ENCODE measurements around the gene GXYLT2. TPM values are rescaled to one million over a fixed set of nuclear protein-coding genes. Genes with fewer than 3 reads are reported as not detected.
A peak's percentile ranks its signal among the peaks of the same experiment; 100 is the strongest.

The GXYLT2 gene
- total and polyA plus RNA-seq, 2 of the 13 experiments (the other 11 are each of a cell fraction or from before 2014, with no cell fraction given): 4.3 to 6.9 TPM

DNA sequence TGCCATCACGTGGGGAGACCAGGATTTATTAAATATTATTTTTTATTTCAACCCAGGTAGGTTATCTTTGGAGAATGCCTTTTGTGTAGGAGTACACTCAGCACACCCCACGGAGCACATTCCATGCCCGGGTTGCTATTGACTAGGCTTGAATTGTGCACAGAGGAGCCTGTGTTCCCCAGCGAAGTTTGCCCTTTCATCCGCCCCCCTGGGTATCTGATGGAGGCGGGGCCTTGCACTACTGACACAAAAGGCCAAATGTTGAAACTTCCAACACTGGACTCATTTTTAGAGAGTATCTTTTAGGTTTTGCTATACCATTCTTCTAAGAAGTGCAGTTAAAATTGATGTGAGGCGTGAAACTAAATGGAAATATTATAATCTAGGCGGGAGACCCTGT, 69.5 kb downstream of the GXYLT2 start (continued):
- TF ChIP-seq, protein P1, sequence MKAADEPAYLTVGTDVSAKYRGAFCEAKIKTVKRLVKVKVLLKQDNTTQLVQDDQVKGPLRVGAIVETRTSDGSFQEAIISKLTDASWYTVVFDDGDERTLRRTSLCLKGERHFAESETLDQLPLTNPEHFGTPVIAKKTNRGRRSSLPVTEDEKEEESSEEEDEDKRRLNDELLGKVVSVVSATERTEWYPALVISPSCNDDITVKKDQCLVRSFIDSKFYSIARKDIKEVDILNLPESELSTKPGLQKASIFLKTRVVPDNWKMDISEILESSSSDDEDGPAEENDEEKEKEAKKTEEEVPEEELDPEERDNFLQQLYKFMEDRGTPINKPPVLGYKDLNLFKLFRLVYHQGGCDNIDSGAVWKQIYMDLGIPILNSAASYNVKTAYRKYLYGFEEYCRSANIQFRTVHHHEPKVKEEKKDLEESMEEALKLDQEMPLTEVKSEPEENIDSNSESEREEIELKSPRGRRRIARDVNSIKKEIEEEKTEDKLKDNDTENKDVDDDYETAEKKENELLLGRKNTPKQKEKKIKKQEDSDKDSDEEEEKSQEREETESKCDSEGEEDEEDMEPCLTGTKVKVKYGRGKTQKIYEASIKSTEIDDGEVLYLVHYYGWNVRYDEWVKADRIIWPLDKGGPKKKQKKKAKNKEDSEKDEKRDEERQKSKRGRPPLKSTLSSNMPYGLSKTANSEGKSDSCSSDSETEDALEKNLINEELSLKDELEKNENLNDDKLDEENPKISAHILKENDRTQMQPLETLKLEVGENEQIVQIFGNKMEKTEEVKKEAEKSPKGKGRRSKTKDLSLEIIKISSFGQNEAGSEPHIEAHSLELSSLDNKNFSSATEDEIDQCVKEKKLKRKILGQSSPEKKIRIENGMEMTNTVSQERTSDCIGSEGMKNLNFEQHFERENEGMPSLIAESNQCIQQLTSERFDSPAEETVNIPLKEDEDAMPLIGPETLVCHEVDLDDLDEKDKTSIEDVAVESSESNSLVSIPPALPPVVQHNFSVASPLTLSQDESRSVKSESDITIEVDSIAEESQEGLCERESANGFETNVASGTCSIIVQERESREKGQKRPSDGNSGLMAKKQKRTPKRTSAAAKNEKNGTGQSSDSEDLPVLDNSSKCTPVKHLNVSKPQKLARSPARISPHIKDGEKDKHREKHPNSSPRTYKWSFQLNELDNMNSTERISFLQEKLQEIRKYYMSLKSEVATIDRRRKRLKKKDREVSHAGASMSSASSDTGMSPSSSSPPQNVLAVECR (CRISPR knock-in tag; IDR thresholded peaks at IDR 0.05; ENCODE audit: borderline replicate concordance): peak; percentile 24; the same call in 1 of the 2 replicates
- TF ChIP-seq HHEX (CRISPR knock-in tag; IDR thresholded peaks at IDR 0.05) (no peak), AKAP8 (CRISPR knock-in tag; IDR thresholded peaks at IDR 0.05) (no peak), JUN (CRISPR knock-in tag; IDR thresholded peaks at IDR 0.05) (no peak), NAIF1 (CRISPR knock-in tag; IDR thresholded peaks at IDR 0.05; ENCODE audit: borderline replicate concordance) (no peak), GLI4 (CRISPR knock-in tag; IDR thresholded peaks at IDR 0.05; ENCODE audit: borderline replicate concordance) (no peak), BORCS8-MEF2B (CRISPR knock-in tag; IDR thresholded peaks at IDR 0.05) (0 out of 2 replicates have a peak, but pooled peaks have one; percentile 42), ZSCAN29 (CRISPR knock-in tag; conservative IDR thresholded peaks at IDR 0.05) (no peak), FOXM1 (CRISPR knock-in tag; IDR thresholded peaks at IDR 0.05) (no peak), CHCHD3 (CRISPR knock-in tag; IDR thresholded peaks at IDR 0.05) (no peak), ZNF644 (CRISPR knock-in tag; IDR thresholded peaks at IDR 0.05; ENCODE audit: low read depth) (peak; percentile 46; the same call in 1 of the 2 replicates), CBX5 (CRISPR knock-in tag; IDR thresholded peaks at IDR 0.05; ENCODE audit: borderline replicate concordance) (0 out of 2 replicates have a peak, but pooled peaks have one; percentile 44), KLF16 (CRISPR knock-in tag; IDR thresholded peaks at IDR 0.05) (no peak), ZNF329 (CRISPR knock-in tag; IDR thresholded peaks at IDR 0.05; ENCODE audit: low read depth) (no peak), NFIC (IDR thresholded peaks at IDR 0.05; ENCODE audit: low read length) (no peak), ZNF788 (CRISPR knock-in tag; IDR thresholded peaks at IDR 0.05; ENCODE audit: borderline replicate concordance) (peak; percentile 34; the same call in 1 of the 2 replicates), ZSCAN12 (CRISPR knock-in tag; IDR thresholded peaks at IDR 0.05) (no peak)
- TF ChIP-seq, protein P2, sequence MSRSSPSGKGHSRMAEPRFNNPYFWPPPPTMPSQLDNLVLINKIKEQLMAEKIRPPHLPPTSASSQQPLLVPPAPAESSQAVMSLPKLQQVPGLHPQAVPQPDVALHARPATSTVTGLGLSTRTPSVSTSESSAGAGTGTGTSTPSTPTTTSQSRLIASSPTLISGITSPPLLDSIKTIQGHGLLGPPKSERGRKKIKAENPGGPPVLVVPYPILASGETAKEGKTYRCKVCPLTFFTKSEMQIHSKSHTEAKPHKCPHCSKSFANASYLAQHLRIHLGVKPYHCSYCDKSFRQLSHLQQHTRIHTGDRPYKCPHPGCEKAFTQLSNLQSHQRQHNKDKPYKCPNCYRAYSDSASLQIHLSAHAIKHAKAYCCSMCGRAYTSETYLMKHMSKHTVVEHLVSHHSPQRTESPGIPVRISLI (CRISPR knock-in tag; IDR thresholded peaks at IDR 0.05; ENCODE audit: borderline replicate concordance): no peak
- TF ChIP-seq, protein P3, sequence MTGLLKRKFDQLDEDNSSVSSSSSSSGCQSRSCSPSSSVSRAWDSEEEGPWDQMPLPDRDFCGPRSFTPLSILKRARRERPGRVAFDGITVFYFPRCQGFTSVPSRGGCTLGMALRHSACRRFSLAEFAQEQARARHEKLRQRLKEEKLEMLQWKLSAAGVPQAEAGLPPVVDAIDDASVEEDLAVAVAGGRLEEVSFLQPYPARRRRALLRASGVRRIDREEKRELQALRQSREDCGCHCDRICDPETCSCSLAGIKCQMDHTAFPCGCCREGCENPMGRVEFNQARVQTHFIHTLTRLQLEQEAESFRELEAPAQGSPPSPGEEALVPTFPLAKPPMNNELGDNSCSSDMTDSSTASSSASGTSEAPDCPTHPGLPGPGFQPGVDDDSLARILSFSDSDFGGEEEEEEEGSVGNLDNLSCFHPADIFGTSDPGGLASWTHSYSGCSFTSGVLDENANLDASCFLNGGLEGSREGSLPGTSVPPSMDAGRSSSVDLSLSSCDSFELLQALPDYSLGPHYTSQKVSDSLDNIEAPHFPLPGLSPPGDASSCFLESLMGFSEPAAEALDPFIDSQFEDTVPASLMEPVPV (CRISPR knock-in tag; IDR thresholded peaks at IDR 0.05): no peak; the same call in 1 of the 2 replicates
- TF ChIP-seq, protein P4, sequence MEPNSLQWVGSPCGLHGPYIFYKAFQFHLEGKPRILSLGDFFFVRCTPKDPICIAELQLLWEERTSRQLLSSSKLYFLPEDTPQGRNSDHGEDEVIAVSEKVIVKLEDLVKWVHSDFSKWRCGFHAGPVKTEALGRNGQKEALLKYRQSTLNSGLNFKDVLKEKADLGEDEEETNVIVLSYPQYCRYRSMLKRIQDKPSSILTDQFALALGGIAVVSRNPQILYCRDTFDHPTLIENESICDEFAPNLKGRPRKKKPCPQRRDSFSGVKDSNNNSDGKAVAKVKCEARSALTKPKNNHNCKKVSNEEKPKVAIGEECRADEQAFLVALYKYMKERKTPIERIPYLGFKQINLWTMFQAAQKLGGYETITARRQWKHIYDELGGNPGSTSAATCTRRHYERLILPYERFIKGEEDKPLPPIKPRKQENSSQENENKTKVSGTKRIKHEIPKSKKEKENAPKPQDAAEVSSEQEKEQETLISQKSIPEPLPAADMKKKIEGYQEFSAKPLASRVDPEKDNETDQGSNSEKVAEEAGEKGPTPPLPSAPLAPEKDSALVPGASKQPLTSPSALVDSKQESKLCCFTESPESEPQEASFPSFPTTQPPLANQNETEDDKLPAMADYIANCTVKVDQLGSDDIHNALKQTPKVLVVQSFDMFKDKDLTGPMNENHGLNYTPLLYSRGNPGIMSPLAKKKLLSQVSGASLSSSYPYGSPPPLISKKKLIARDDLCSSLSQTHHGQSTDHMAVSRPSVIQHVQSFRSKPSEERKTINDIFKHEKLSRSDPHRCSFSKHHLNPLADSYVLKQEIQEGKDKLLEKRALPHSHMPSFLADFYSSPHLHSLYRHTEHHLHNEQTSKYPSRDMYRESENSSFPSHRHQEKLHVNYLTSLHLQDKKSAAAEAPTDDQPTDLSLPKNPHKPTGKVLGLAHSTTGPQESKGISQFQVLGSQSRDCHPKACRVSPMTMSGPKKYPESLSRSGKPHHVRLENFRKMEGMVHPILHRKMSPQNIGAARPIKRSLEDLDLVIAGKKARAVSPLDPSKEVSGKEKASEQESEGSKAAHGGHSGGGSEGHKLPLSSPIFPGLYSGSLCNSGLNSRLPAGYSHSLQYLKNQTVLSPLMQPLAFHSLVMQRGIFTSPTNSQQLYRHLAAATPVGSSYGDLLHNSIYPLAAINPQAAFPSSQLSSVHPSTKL (CRISPR knock-in tag; IDR thresholded peaks at IDR 0.05): peak; percentile 88

Data from HepG2 (cell line).